T-helper 9 cell (primary cell): ENCODE data around the gene NPNT.

Source experiments
- DNase-seq: peaks from one replicate; pipeline ENCODE4 v3.0.0-alpha.2; 2020

NPNT gene

DNA sequence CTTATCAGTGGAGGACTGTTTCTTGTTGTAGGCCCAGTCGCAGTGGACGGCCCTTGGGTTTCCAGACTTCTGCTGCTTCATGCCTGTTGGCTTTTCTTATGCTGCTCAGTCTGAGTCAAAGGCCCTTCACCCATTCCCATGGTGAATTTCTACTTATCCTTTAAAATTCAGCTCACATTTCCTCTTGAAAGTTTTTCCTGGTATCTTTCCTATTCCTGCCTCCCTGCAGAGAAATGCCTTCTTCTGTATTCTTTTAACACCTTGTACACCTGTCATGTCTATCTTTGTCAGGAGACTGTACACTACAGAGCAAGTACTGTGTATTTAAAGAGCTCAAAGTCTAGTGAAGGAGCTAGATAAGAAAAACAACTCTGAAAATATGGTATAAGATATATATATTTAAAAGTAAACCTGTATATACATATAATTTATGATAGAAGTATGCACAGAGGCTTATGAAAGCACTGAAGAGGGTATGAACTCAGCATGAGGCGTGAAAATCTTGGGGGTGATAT, 22.0 kb downstream of the NPNT start:
- DNase-seq = no peak

DNA sequence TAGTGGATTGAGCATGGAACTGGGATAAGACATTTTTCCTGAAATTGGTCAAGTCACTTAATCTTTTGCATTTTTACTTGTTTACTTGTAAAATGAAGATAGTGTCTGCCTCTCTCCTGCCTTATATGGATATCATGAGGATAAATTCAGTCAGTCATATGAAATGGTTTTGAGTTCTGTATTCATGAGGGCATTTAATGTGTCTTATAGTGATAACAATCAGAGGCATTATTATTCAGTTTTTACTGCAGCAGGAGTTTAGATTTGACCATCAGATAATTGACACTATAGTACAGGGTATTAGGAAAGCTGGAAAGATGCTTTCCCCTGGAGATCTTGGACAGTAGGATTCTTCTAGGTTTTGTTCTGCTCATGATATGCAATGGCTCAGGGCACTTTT, 26.0 kb downstream of the NPNT start:
- DNase-seq = no peak

DNA sequence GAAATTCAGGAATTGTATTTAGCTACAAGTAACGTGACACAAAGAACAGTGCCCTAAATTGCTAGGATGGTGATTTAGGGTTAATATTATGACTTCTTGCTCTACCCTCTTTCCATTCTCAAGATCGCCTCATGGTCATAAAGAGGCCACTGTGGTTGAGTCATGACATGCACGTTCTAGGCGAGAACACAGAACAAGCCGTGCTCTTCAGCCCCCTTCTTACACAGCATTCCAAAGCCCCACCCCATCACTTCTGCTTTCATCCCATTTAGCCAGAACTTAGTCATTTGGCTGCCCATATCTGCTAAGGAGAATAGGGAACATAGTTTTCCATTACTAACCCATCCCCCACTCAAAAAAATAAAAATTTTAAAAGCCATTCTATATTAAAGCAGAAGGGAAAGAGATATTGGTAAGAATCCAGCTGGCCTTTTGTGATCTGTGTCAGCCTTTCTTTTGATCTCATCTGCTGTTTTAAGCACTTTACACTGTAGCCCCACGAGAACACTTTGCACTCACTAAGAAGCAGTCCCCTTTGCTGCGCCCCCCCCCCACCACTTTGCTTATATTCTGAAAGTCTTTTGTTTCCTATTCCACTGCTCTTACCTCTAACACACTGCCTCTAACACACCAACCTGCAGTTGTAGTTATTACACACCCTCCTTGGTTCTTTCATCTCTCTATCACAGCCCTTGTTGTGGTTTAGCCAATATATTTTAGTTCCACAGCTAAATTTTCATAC, 28.4 kb downstream of the NPNT start:
- DNase-seq = no peak

DNA sequence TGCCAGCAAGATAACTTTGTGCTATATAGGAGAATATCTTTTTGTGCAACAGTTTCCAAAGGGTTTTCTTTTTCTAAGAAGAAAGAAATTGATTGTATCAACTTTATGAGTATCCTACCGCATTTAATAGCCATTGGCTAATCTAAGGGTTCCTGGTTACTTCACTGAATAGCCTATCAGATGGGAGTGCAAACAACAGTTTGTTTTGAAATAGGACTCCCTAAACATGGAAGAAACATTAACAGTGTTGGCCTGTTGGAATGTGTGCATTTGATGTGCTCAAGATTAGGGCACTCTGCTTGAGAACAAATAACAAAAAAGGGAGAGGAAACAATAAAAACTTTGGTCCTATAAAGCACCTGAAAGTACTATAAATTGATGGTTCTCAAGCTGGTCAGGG, 29.1 kb downstream of the NPNT start:
- no peak for DNase-seq

DNA sequence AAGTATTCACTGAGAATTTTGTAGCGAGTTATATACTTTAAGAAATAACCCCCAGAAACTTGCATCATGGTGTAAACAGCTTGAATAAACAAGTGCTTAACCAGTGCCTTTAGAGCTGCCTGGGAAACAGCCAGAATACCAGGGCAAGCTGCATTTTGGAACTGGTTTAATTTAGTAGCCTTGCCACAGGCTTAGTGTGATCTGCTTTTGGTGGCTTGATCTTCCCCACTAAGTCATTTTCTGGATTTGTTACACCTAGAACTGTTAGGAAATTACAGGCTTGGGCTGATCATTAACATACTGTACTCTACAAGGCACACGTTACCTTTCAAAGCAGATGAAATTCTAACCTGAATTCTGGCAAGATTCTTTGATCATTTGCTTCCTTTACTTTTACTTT, 35.4 kb downstream of the NPNT start:
- DNase-seq = no peak

DNA sequence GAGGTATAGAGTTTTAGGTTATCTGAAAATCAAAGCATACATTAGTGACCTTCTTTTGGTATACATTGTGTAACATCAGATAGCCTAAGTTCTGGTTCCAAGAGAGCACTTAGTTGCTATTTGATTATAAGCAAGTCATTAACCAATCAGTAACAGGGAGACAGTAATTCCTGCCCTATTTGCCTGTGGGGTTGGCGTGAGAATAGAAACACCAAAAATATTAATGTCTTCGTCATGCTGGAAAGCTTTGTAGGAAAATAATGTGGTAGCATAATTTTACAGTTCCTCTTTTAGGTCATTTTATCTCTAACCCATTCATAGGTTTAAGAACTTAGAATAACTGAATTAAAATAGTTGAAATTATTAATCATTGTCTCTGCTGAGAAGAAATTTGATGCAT, 37.8 kb downstream of the NPNT start:
- no peak for DNase-seq

DNA sequence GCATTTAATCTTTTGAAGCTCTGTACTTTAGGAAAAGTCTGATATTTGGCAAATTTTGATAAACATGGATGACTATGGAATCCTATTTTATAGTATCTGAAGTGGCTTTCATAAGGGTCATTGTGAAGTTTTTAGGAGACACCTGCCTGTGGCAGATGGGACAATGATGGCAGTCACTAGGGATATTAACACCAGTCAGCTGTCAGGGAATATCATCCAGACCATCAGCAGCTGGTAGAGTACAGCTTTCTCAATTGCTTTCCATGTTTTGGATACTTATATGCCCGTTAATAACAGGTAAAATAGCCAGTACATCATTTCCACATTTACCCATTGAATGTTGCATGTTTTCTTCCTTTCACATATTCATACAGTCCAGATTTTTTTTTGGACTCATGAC, 39.1 kb downstream of the NPNT start:
- DNase-seq = no peak

DNA sequence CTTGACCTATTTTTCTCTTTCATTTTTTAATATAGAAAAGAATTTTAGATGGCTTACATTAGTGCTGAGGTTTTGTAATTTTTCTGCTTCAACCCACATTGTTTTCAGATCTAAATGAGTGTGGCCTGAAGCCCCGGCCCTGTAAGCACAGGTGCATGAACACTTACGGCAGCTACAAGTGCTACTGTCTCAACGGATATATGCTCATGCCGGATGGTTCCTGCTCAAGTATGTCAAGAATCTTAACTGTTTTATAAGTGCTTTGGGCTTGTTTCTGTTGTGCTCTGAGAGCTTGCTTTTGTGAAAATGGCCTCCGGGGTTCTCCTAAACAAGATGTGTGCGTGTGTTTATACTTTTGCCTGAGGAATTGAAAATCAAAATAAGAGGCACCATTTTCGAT, 41.6 kb downstream of the NPNT start:
- no peak for DNase-seq

DNA sequence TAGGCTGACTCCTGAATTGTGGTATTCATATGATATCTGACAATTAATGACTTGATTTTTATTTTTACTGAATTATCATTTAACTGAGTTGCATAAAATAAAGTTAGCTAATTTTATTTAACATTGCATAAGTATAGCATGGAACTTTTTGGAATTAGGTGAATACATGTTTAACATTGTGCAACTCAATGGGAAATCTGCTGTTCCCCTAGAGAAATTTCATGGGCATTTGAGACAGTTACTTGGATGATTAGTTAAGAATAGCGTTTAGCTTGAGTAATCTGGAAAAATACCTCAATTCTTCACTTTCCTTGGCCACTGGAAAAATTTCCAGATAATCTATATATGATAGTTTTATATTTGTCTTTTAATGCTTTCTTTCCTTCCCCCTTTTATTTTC, 42.5 kb downstream of the NPNT start:
- no peak for DNase-seq

DNA sequence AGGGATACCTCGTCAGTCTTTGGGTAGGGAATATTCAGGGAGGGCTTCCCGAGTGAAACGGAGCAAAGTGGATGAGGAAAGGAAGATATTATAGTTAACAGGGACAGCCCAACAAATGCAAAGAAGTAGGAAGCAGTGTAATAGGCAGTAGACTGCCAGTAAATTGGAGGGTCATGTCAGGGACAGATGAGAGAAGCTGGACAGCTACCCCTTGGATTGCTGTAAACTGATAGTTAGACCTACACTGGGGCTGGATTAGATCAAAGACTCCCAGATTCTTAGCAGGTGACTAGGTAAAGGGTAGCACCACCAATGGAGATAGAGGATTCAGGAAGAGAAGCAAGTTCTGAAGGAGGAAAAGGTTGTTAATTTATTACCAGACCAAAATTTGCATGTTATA, 48.0 kb downstream of the NPNT start:
- DNase-seq = no peak

DNA sequence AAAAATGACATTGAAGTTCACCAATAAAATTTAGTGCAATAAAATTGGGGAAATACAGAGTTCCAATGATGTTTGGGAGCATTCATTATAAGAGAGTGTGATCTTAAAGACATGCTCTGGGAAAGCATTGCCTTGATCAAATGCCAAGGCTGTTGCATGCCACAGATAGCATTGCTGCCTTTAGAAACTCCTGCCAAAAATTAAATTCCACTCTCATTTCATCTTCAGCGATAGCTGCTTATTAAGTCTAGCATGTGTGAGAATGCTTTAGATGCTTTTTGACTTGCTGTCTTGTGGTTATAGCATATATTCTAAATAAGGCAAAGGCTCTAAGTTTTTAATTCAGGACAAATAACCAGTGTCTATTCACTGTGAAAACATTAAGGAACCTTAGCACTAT, 49.3 kb downstream of the NPNT start:
- no peak for DNase-seq

DNA sequence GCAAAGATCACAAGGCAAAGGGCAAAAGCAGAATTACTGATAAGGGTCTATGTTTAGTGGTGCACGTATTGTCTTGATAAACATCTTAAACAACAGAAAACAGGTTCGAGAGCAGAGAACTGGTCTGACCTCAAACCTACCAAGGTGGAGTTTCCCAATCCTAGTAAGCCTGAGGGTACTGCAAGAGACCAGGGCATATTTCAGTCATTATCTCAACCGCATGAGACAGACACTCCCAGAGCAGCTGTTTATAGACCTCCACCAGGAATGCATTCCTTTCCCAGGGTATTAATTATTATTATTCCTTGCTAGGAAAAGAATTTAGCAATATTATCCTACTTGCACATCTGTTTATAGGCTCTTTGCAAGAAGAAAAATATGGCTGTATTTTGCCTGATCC, 51.5 kb downstream of the NPNT start:
- no peak for DNase-seq

DNA sequence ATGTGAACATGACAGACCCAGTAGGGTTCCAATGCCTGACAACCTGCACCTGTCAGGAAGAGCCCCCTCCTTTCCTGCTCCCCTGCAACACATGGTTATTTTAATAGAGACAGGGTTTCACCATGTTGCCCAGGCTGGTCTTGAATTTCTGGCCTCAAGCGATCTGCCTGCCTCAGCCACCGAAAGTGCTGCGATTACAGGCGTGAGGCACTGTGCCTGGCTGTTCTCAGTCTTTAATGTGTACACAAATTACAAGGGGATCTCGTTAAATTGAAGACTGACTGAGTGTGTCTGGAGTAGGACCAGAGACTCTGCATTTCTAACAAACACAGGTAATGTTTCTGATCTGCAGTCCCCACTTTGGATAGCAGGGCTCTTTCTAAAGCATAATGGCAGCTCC, 55.4 kb downstream of the NPNT start:
- no peak for DNase-seq

DNA sequence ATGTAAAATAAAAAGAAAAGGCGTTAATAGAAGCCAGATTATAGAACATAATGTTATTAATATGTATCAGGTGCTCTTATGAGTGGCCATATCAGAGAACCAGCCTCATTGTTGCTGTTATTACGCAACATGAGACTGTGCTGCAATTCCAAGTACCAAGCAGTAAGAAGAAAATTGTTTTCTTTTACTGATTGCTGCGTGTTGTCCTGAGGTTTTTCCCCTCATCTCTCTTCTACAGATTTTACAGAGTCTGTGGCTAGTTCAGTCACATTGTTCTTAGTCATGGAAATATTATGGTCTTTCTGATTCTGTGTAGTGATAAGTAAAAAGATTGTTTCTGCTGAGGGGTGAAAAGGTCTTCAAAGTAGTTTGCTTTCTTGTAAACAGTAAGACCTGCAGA, 55.9 kb downstream of the NPNT start:
- no peak for DNase-seq

DNA sequence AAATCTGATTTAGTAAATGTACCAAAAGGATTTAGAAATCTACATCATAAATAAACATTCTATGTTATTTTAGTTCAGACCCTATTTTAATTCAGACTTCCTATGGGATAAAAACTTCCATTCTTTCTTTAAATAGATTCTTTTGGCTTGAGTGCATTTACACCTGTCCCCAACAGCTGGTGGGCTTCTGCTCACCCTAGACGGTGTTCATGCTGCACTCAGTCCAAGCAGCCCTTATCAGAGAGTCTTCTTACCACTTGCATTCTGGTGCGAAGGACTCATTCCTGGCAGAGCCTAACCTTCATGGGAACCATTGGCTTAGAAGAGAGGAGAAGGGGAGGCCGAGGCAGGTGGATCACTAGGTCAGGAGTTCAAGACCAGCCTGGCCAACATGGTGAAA, 57.3 kb downstream of the NPNT start:
- no peak for DNase-seq

DNA sequence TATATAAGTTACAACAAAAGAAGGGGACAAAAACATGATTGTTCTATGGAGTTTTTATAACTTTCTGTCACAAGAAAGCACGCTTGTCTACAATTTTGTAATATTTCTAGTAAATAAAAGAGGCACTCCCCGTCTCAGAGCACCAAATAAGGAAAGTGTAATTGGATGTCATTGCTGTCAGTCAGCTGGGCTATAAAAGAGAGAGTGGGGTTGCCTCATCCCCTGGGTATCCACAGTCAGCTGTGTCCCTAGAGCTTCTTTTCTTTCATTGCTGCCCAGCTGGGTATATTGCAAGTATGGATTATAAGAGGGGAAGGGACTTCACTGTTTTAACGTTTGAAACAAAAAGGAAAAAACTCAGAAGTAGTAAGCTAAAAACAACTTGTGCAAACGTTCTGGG, 61.3 kb downstream of the NPNT start:
- no peak for DNase-seq

DNA sequence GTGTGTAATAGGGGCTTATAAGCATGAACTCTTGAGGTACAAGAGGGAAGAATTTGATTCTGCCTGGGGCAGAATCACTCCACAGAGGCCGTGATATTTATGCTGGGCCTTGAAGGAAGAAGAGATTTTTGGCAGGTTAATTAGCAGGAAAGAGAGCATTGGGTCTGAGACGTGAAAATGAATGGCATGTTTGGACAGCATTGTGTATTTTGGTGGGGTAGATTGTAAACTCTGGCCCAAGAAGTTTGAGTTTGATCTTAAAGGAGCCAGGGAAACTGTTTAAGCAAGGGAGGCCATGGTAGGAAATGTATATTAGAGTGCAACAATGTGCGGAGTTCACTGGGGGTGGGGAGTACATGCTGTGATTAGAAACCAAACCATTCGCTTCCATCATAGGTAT, 62.4 kb downstream of the NPNT start:
- DNase-seq = no peak

DNA sequence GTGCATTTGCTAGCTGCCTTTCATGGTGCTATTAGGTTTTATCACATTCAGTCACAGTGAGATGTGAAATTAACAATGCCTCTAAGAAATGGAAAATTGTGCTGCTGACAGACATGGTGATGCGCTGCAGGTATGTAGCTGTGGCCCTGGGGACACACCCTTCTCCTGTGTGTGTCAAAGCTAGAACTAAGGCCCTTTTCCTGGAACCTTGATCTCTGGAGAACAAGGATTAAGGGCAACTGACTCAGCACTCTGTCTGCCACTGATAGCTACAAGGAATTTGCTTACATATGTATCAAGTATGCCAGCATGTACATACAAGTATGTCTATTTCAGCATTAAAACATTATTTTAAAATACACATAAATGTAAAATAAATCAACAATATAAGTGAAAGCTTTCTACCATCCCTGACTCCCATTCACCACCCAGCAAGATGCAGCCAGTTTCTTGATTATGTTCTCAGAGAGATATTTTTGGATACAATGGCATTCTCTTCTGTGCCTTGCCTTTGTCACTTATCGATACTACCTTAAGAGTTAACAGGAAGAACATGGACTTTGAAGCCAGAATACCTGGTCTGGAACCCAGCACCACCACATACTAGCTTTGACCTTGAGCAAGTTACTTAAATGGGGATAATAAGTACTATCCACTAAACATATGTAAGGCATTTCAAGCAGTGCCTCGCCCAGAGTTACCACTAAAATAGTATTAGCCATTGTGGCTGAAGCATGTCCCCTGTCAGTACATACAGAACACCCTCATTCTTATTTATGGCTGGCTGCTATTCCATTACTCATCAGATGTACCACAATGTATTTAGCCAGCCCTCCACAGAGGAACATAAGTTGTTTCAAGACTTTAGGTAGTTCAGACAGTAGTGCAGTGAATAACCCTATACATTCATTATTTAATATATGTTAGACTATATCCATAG, 68.5 kb downstream of the NPNT start:
- DNase-seq = no peak

DNA sequence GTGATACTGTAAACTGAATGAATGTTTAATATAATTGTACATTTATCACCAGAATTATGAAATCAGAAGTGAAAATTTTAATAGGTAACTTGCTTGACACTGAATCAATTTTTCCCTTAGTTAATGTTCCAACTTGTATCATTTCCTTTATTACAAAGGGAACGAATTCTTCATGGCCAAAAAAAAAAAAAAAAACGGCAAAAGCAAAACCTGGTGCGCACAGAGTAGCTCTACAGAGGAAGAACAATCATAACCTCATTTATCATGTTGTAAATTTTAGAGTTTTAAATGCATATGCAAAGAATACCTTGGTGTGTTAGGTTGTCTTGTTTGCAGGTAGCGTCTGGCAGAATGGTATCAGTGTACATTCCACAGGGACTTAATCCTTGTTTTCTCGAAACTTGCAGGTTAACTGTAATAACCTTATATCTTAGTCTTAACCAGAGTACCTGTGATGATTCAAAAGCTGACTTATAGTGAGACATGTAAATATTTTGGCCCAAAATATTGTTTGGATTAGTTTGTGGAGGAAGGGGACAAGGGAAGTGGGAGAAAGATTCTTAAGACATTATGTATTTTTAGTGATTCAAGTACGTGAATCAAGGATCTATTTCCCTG, 70.0 kb downstream of the NPNT start:
- no peak for DNase-seq

DNA sequence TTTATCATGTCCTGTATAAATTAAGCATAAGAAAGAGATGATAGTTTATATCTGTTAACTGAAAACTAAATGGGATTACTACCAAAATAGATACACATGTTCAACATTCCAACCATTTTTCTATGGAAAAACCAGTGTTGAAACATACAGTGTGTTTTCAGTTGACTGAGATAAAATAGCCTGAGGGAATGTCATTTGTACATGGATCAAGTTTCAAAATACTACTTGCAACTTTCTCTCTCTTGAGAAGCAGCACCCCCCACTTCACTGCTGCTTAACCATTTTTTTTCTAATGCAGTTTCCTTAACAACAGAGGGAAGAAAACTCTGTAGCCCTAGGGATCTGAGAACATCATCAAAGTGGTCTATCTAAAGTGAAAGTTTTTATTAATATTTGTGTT, 70.8 kb downstream of the NPNT start:
- DNase-seq = no peak

DNA sequence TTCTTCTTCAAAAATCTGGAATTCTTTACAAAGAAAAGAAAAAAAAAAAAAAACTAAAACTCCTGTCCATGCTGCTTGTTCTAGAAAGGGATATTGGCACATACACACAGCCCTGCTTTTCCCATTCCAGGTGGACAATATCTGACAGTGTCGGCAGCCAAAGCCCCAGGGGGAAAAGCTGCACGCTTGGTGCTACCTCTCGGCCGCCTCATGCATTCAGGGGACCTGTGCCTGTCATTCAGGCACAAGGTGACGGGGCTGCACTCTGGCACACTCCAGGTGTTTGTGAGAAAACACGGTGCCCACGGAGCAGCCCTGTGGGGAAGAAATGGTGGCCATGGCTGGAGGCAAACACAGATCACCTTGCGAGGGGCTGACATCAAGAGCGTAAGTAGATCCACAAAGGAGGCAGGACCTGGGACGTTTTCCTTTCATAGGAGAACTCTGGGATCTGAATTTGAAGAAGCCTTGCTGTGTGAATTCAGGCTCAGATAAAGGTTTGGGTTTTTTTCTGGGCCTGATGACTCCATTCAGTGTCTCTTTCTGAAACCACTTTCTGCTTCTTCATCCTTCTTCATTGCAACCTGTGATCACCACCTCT, 71.9 kb downstream of the NPNT start:
- DNase-seq = no peak

DNA sequence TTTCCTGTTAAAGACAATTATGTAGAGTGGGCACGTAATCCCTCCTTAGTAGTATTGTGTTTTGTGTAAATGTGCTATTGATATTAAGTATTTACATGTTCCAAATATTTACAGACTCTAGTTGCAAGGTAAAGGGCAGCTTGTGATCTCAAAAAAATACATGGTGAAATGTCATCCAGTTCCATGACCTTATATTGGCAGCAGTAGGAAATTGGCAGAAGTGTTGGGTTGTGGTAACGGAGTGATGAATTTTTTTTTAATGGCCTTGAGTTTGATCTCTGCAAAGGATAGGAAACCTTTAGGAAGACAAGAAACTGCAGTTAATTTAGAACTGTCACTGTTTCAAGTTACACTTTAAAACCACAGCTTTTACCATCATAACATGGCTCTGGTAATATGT, 74.3 kb downstream of the NPNT start:
- no peak for DNase-seq

DNA sequence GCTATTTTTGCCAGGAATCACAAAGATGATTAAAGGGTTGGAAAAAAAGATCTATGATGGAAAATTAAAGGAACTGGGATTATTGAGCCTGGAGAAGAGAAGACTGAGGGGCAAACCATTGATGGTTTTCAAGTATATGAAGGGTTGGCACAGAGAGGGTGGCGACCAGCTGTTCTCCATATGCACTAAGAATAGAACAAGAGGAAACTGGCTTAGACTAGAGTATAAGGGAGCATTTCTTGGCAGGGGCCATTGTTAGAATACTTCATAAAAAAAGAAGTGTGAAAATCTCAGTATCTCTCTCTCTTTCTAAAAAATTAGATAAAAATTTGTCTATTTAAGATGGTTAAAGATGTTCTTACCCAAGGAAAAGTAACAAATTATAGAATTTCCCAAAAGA, 75.1 kb downstream of the NPNT start:
- DNase-seq = no peak
